WERI-Rb-1 (cell line): ENCODE results near the gene MLPH.

Source experiments
- DNase-seq: peaks from one replicate; pipeline ENCODE4 v3.0.0-alpha.2; 2020
- H3K27ac ChIP-seq: fragments of 250-450 bp; sonication (Bioruptor Pico); 2 replicates; pipeline ENCODE4 v1.5.1; 2020; ENCODE audit warnings: mild to moderate bottlenecking, moderate library complexity
- H3K27me3 ChIP-seq: fragments of 250-450 bp; sonication (Bioruptor Pico); 2 replicates; pipeline ENCODE4 v1.5.1; 2021; ENCODE audit warnings: mild to moderate bottlenecking, low read depth, moderate library complexity; ENCODE audit not compliant: insufficient read depth, severe bottlenecking
- H3K36me3 ChIP-seq: fragments of 250-450 bp; sonication (Bioruptor Pico); 2 replicates; pipeline ENCODE4 v1.5.1; 2020; ENCODE audit warnings: mild to moderate bottlenecking, moderate library complexity
- H3K4me3 ChIP-seq: 2 replicates; pipeline ENCODE4 v1.5.1; 2011; ENCODE audit warnings: low read depth, mild to moderate bottlenecking, control low read depth, low read length
- H3K9me3 ChIP-seq: fragments of 250-450 bp; sonication (Bioruptor Pico); 2 replicates; pipeline ENCODE4 v1.5.1; 2021; ENCODE audit warnings: mild to moderate bottlenecking, moderate library complexity; ENCODE audit not compliant: severe bottlenecking
- CTCF ChIP-seq: IDR thresholded peaks from 2 replicates; pipeline ENCODE4 v1.5.1; 2011; ENCODE audit warnings: low read depth, mild to moderate bottlenecking, control low read depth, inconsistent platforms, low read length

MLPH gene

GRCh38 chr2:237536083-237536415, 49.0 kb downstream of the MLPH start:
- no peaks in the 10 kb centered on the region for H3K9me3 ChIP-seq
- no peaks in the 10 kb centered on the region for H3K36me3 ChIP-seq
- H3K27ac ChIP-seq = no peak overlapping the region
- no peak for DNase-seq
- peaks cover 90% of the 10 kb centered on the region for H3K27me3 ChIP-seq
- H3K4me3 ChIP-seq = no peak overlapping the region
- TF ChIP-seq CTCF = no peak

- no peak for DNase-seq
- no peak overlapping the region for H3K4me3 ChIP-seq
- H3K36me3 ChIP-seq = no peaks in the 10 kb centered on the region
- no peak overlapping the region for H3K27ac ChIP-seq
- no peak for TF ChIP-seq CTCF
- peaks cover 90% of the 10 kb centered on the region for H3K27me3 ChIP-seq
- no peaks in the 10 kb centered on the region for H3K9me3 ChIP-seq
These were observed 49.6 kb downstream of the MLPH start for GRCh38 chr2:237536617-237537016.

DNA sequence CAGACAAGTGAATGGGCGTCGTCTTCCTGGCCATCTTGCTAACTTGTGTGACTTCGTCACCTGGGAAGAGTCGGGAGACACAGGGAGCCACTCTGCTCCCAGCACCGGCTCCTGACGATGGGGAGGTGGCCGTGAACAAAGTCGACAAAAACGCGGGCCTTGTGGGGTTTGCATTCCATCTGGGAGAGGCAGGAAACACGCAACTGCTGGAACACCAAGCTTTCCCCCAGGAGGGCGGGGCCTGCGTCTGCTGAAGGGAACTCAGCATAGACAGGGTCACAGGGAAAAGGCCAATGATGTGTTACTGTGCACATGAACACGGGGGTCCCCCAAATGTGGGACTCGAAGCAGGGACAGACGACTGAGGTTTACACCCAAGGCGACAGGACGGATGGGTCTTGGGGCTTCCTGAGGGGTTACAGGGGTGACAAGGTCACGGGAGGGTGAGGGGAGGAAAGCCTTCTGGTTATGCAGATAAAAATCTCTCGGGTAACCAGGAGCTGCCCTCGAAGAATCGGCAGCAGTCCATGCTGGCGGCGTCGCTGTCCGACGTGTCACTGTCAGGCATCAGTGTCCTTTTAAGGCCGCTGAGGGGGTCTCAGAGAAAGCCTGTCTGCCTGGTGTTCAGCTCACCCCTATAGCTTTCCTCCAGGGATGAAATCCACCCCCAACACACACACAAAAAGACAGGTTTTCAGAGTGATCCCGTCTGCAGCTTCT, 51.1 kb downstream of the MLPH start:
- H3K27ac ChIP-seq = no peak overlapping the region
- no peak for TF ChIP-seq CTCF
- DNase-seq = no peak
- H3K36me3 ChIP-seq = no peaks in the 10 kb centered on the region
- H3K9me3 ChIP-seq = no peaks in the 10 kb centered on the region
- H3K27me3 ChIP-seq = peaks cover 76% of the 10 kb centered on the region
- H3K4me3 ChIP-seq = no peak overlapping the region

- H3K36me3 ChIP-seq = no peaks in the 10 kb centered on the region
- no peaks in the 10 kb centered on the region for H3K9me3 ChIP-seq
- no peak for DNase-seq
- peaks cover 70% of the 10 kb centered on the region for H3K27me3 ChIP-seq
- TF ChIP-seq CTCF = no peak
- no peak overlapping the region for H3K4me3 ChIP-seq
- no peak overlapping the region for H3K27ac ChIP-seq
These were observed 51.9 kb downstream of the MLPH start for GRCh38 chr2:237538901-237539300.

DNA sequence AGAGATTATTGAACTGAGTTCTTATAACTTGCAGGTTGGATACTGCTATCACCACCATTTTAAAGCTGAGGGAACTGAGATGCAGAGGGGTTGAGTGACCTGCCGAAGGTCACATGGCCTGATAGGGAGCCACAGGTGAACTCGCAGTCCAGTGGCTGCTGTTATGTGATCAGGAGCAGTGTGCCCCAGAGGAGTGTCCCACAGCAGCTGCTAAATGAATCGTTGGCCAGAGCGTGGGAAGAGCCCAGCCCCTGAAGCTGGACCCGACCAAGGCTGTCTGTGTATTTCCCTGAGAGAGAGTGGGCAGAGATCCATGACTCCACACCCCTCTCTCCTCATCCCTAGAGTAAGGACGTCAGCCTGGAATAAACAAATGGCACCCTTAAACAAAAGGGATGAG, 52.6 kb downstream of the MLPH start:
- Histone ChIP-seq H3K27ac (no peak overlapping the region), H3K36me3 (no peaks in the 10 kb centered on the region), H3K9me3 (no peaks in the 10 kb centered on the region), H3K4me3 (no peak overlapping the region), H3K27me3 (peaks cover 64% of the 10 kb centered on the region)
- no peak for TF ChIP-seq CTCF
- no peak for DNase-seq

DNA sequence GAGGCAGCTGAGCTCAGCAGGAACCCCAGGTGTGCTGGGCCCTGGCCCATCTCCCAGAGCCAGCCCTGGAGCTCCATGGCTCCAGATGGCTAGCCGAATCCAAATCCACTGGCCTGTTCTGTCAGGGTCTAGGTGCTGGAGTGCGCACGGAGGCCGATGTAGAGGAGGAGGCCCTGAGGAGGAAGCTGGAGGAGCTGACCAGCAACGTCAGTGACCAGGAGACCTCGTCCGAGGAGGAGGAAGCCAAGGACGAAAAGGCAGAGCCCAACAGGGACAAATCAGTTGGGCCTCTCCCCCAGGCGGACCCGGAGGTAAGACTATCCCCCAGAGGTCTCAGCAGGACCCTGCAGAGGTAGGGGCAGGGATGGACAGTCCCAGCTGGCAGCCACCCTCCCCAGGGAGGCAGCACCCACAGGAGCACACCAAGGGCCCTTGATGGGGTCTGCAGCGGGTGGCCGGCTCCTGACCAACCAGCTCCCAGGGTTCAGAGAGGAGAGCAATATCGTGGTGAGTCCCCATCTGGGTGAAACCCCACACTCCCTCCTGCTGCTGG, 53.2 kb downstream of the MLPH start:
- peaks cover 58% of the 10 kb centered on the region for H3K27me3 ChIP-seq
- H3K36me3 ChIP-seq = no peaks in the 10 kb centered on the region
- H3K4me3 ChIP-seq = no peak overlapping the region
- no peak for DNase-seq
- H3K27ac ChIP-seq = no peak overlapping the region
- no peaks in the 10 kb centered on the region for H3K9me3 ChIP-seq
- TF ChIP-seq CTCF = no peak
